ENCODE data around the gene CACNA1C.

Gene CACNA1C

GRCh38 chr12:2429032-2429431 is 376.2 kb downstream of the CACNA1C start:
- Histone ChIP-seq H3K27me3 (ENCODE audit: insufficient read depth, low read depth) (no peaks in the 10 kb centered on the region), H3K9ac (no peak overlapping the region), H3K79me2 (ENCODE audit: insufficient read depth, low read depth) (no peaks in the 10 kb centered on the region), H3K4me3 (IDR thresholded peaks at IDR 0.05; ENCODE audit: insufficient read depth, low read depth, low read length) (no peak overlapping the region), H2AFZ (ENCODE audit: low read depth) (no peak overlapping the region), H3K27ac (no peak overlapping the region), H3K4me1 (ENCODE audit: low read depth, poor library complexity, severe bottlenecking) (no peaks in the 10 kb centered on the region), H3K4me2 (no peak overlapping the region), H3K36me3 (ENCODE audit: insufficient read depth) (no peaks in the 10 kb centered on the region), H4K20me1 (ENCODE audit: insufficient read depth) (no peaks in the 10 kb centered on the region)
- TF ChIP-seq, protein P1, sequence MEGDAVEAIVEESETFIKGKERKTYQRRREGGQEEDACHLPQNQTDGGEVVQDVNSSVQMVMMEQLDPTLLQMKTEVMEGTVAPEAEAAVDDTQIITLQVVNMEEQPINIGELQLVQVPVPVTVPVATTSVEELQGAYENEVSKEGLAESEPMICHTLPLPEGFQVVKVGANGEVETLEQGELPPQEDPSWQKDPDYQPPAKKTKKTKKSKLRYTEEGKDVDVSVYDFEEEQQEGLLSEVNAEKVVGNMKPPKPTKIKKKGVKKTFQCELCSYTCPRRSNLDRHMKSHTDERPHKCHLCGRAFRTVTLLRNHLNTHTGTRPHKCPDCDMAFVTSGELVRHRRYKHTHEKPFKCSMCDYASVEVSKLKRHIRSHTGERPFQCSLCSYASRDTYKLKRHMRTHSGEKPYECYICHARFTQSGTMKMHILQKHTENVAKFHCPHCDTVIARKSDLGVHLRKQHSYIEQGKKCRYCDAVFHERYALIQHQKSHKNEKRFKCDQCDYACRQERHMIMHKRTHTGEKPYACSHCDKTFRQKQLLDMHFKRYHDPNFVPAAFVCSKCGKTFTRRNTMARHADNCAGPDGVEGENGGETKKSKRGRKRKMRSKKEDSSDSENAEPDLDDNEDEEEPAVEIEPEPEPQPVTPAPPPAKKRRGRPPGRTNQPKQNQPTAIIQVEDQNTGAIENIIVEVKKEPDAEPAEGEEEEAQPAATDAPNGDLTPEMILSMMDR (conservative IDR thresholded peaks at IDR 0.05; ENCODE audit: low read depth, low read length), result no peak

- TF ChIP-seq, protein P1 (conservative IDR thresholded peaks at IDR 0.05; ENCODE audit: low read depth, low read length), result no peak
- Histone ChIP-seq H3K4me1 (ENCODE audit: low read depth, poor library complexity, severe bottlenecking) (no peaks in the 10 kb centered on the region), H3K4me3 (IDR thresholded peaks at IDR 0.05; ENCODE audit: insufficient read depth, low read depth, low read length) (no peak overlapping the region), H3K79me2 (ENCODE audit: insufficient read depth, low read depth) (no peaks in the 10 kb centered on the region), H3K27me3 (ENCODE audit: insufficient read depth, low read depth) (no peaks in the 10 kb centered on the region), H3K27ac (no peak overlapping the region), H4K20me1 (ENCODE audit: insufficient read depth) (no peaks in the 10 kb centered on the region), H3K4me2 (no peak overlapping the region), H2AFZ (ENCODE audit: low read depth) (no peak overlapping the region), H3K36me3 (ENCODE audit: insufficient read depth) (no peaks in the 10 kb centered on the region), H3K9ac (no peak overlapping the region)
These were observed 379.0 kb downstream of the CACNA1C start for GRCh38 chr12:2431810-2432209.

GRCh38 chr12:2432856-2433255 is 380.1 kb downstream of the CACNA1C start:
- H3K27me3 ChIP-seq (ENCODE audit: insufficient read depth, low read depth), result no peaks in the 10 kb centered on the region
- no peak overlapping the region for H3K27ac ChIP-seq
- no peak overlapping the region for H2AFZ ChIP-seq (ENCODE audit: low read depth)
- H3K9ac ChIP-seq, result no peak overlapping the region
- no peaks in the 10 kb centered on the region for H3K4me1 ChIP-seq (ENCODE audit: low read depth, poor library complexity, severe bottlenecking)
- no peaks in the 10 kb centered on the region for H3K36me3 ChIP-seq (ENCODE audit: insufficient read depth)
- H4K20me1 ChIP-seq (ENCODE audit: insufficient read depth), result no peaks in the 10 kb centered on the region
- TF ChIP-seq, protein P1 (conservative IDR thresholded peaks at IDR 0.05; ENCODE audit: low read depth, low read length), result no peak
- no peak overlapping the region for H3K4me2 ChIP-seq
- no peak overlapping the region for H3K4me3 ChIP-seq (IDR thresholded peaks at IDR 0.05; ENCODE audit: insufficient read depth, low read depth, low read length)
- no peaks in the 10 kb centered on the region for H3K79me2 ChIP-seq (ENCODE audit: insufficient read depth, low read depth)

- H3K36me3 ChIP-seq (ENCODE audit: insufficient read depth), result no peaks in the 10 kb centered on the region
- no peaks in the 10 kb centered on the region for H4K20me1 ChIP-seq (ENCODE audit: insufficient read depth)
- no peak overlapping the region for H3K4me3 ChIP-seq (IDR thresholded peaks at IDR 0.05; ENCODE audit: insufficient read depth, low read depth, low read length)
- no peak overlapping the region for H3K9ac ChIP-seq
- H3K4me1 ChIP-seq (ENCODE audit: low read depth, poor library complexity, severe bottlenecking), result no peaks in the 10 kb centered on the region
- TF ChIP-seq, protein P1 (conservative IDR thresholded peaks at IDR 0.05; ENCODE audit: low read depth, low read length), result no peak
- no peaks in the 10 kb centered on the region for H3K27me3 ChIP-seq (ENCODE audit: insufficient read depth, low read depth)
- H3K4me2 ChIP-seq, result no peak overlapping the region
- no peak overlapping the region for H3K27ac ChIP-seq
- H3K79me2 ChIP-seq (ENCODE audit: insufficient read depth, low read depth), result no peaks in the 10 kb centered on the region
- H2AFZ ChIP-seq (ENCODE audit: low read depth), result no peak overlapping the region
These were observed 382.7 kb downstream of the CACNA1C start for GRCh38 chr12:2435511-2435910.
